HepG2 (cell line): ENCODE data around the gene GNAS-AS1. TPM values are rescaled to one million over a fixed set of nuclear protein-coding genes. Genes with fewer than 3 reads are reported as not detected.

ENCODE experiments used
- ATAC-seq: fragments of 200-7000 bp; cut with Tn5 transposase; 3 replicates; pipeline ENCODE4 v1.9.1; 2020; ENCODE audit warnings: mild to moderate bottlenecking, moderate library complexity
- BruUV-seq: library from RNA; stranded (reverse); fragments of 400-500 nt; replicated peaks from 2 replicates; lab custom pipeline; 2021; lab: Mats Ljungman, UMichigan
- CTCF ChIA-PET: fragments of 300-600 bp; formaldehyde crosslinking; extraction: SDS; loops from one replicate; lab custom pipeline; 2021; ENCODE audit warnings: low total read pairs, inconsistent platforms, low intra/inter-chr PET ratio; lab: Yijun Ruan, JAX
- POLR2A ChIA-PET: fragments of 350-600 bp; sonication (Branson Sonifier 250); formaldehyde crosslinking; loops from one replicate; lab custom pipeline; 2020; ENCODE audit warnings: antibody characterized with exemption, inconsistent platforms; lab: Yijun Ruan, JAX
- DNase-seq: peaks from one replicate; pipeline ENCODE4 v3.0.0-alpha.2; 2015; ENCODE audit warnings: low spot score
- FAIRE-seq: peaks from 3 replicates; lab custom pipeline; 2011; peaks lifted over from hg19 to GRCh38; lab: Jason Lieb, UNC
- H2AFZ ChIP-seq: one replicate; pipeline ENCODE4 v1.6.1; 2011; ENCODE audit warnings: low read length, inconsistent platforms
- H3K27ac ChIP-seq: fragments of 300-600 bp; 3 replicates; pipeline ENCODE4 v1.8.0; 2011; ENCODE audit warnings: mixed run types, mild to moderate bottlenecking, mixed read lengths, low read length, inconsistent platforms; ENCODE audit not compliant: insufficient read depth; ENCODE audit errors: extremely low read length
- H3K27me3 ChIP-seq, 2 experiments: fragments of 200-600 bp in 1 of 2; 2 replicates in 1 of 2; 3 replicates in 1 of 2; pipeline versions ENCODE4 v1.6.0 to v1.8.0; 2011; ENCODE audit warnings: low read length in 2 of 2, mild to moderate bottlenecking in 2 of 2, moderate library complexity in 2 of 2, inconsistent platforms in 1 of 2; ENCODE audit not compliant: insufficient read depth in 2 of 2, control insufficient read depth in 1 of 2
- H3K36me3 ChIP-seq, 2 experiments: fragments of 200-600 bp in 1 of 2; replicated peaks in 1 of 2; 2 replicates in 1 of 2; 3 replicates in 1 of 2; pipeline versions ENCODE4 v1.5.1 to v1.8.0; 2011; ENCODE audit warnings: low read length in 2 of 2, inconsistent platforms in 1 of 2; ENCODE audit not compliant: insufficient read depth in 2 of 2, control insufficient read depth in 1 of 2
- H3K4me1 ChIP-seq: 2 replicates; pipeline ENCODE4 v1.5.1; 2012; ENCODE audit warnings: low read length, inconsistent platforms; ENCODE audit not compliant: insufficient read depth
- H3K4me2 ChIP-seq: 2 replicates; pipeline ENCODE4 v1.6.0; 2011; ENCODE audit warnings: low read depth, low read length, inconsistent platforms
- H3K4me3 ChIP-seq, 3 experiments: fragments of 200-600 bp in 1 of 3; sonication (generic), shearing (Covaris generic) in 1 of 3; replicated peaks in 1 of 3; 2 replicates each; pipeline ENCODE4 v1.5.1; 2011 to 2016; ENCODE audit warnings: low read length in 3 of 3, inconsistent platforms in 2 of 3, low read depth in 2 of 3, mild to moderate bottlenecking in 2 of 3, control low read depth in 1 of 3, mixed read lengths in 1 of 3; ENCODE audit not compliant: insufficient read depth in 1 of 3
- H3K79me2 ChIP-seq: one replicate; pipeline ENCODE4 v1.6.1; 2011; ENCODE audit warnings: low read length, inconsistent platforms; ENCODE audit not compliant: insufficient read depth
- H3K9ac ChIP-seq: 2 replicates; pipeline ENCODE4 v1.6.0; 2011; ENCODE audit warnings: mild to moderate bottlenecking, low read depth, low read length, inconsistent platforms; ENCODE audit not compliant: insufficient read depth
- H3K9me3 ChIP-seq: 2 replicates; pipeline ENCODE4 v1.5.1; 2012; ENCODE audit warnings: mild to moderate bottlenecking, low read length
- H4K20me1 ChIP-seq: 2 replicates; pipeline ENCODE4 v1.6.0; 2011; ENCODE audit warnings: inconsistent platforms, mild to moderate bottlenecking, low read length, moderate library complexity; ENCODE audit not compliant: insufficient read depth
- MLX ChIP-seq: IDR thresholded peaks from 2 replicates; pipeline ENCODE4 v1.6.1; 2016
- PHF8 ChIP-seq: sonication (generic); formaldehyde crosslinking; IDR thresholded peaks from 2 replicates; pipeline ENCODE4 v1.5.0; 2020; ENCODE audit warnings: missing genetic modification reagents
- POLR2A ChIP-seq, 2 experiments: IDR thresholded peaks; 2 replicates each; pipeline ENCODE4 v1.6.1; 2011; ENCODE audit warnings: low read depth in 2 of 2, low read length in 2 of 2, mild to moderate bottlenecking in 1 of 2, moderate library complexity in 1 of 2; ENCODE audit not compliant: insufficient read depth in 1 of 2
- RBFOX2 ChIP-seq: fragments of 200-400 bp; formaldehyde crosslinking; IDR thresholded peaks from 2 replicates; pipeline ENCODE4 v1.6.1; 2017; ENCODE audit warnings: low read depth, mild to moderate bottlenecking, low read length
- WGBS: methylation state at CpG from one replicate; pipeline ENCODE4 v1.1.6; 2017; ENCODE audit warnings: low lambda C conversion rate; 5-methylcytosine and 5-hydroxymethylcytosine counted together
- in situ Hi-C: cut with HindIII; loops from 2 replicates; pipeline ENCODE4 v1.10.0; 2017; ENCODE audit warnings: low pct_unique_long_range_greater_than_20kb; ENCODE audit not compliant: extremely low pct_ligation_motif_present
- intact Hi-C: fragments of 100-400 bp; cut with micrococcal nuclease; formaldehyde crosslinking; loops from one replicate; pipeline ENCODE4 v1.10.0; 2022; ENCODE audit not compliant: unreplicated experiment
- polyA plus RNA-seq, 8 experiments: library from polyadenylated mRNA; depleted of rRNA in 3 of 8; stranded (reverse) in 7 of 8; unstranded in 1 of 8; fragments of >200 nt; fragmentation: Illumina TruSeq in 4 of 8; extraction: Trizol in 4 of 8; gene quantifications; 2 replicates each; pipeline versions ENCODE4 v1.2.1 to v1.2.3, GENCODE V29; 2011 to 2016; ENCODE audit warnings: low read depth in 4 of 8, missing spikeins in 1 of 8, mixed read lengths in 1 of 8; ENCODE audit not compliant: insufficient read depth in 1 of 8
- total RNA-seq, 5 experiments: library from RNA; depleted of rRNA; stranded (reverse); fragments of >200 nt; fragmentation: Illumina TruSeq; extraction: Trizol; gene quantifications; 2 replicates each; pipeline ENCODE4 v1.2.3, GENCODE V29; 2016; ENCODE audit warnings: low read depth in 1 of 5
- TF ChIP-seq, protein P1 (sequence below): sonication (generic); formaldehyde crosslinking; IDR thresholded peaks from 2 replicates; pipeline ENCODE4 v1.4.0; 2020; ENCODE audit warnings: mild to moderate bottlenecking, missing genetic modification reagents, borderline replicate concordance
- TF ChIP-seq, protein P2 (sequence below): sonication (generic); formaldehyde crosslinking; IDR thresholded peaks from 2 replicates; pipeline ENCODE4 v1.5.1; 2020; ENCODE audit warnings: mild to moderate bottlenecking, missing genetic modification reagents, moderate library complexity

The GNAS-AS1 gene
- total and polyA plus RNA-seq, 2 of the 13 experiments (the other 11 are each of a cell fraction or from before 2014, with no cell fraction given), result not detected

DNA sequence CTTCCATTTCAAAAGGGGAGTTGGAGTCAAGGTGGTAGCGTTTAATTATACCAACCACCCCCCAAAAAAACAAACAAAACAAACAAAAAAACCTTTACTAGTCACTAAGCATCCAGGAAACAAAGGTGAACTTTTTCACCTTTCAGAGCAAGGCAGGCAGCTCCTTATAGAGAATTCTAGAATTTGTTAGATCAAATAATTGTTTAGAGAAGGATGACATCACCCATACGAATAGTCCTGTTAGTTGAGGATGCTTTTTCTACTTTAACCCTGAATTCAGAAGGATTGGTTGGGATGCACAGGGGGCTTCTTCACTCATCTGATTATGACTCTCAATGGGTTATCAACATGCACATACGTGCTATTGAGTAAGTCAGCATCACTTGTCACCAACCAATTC lies 46.1 kb upstream of the GNAS-AS1 start (continued):
- TF ChIP-seq, protein P1, sequence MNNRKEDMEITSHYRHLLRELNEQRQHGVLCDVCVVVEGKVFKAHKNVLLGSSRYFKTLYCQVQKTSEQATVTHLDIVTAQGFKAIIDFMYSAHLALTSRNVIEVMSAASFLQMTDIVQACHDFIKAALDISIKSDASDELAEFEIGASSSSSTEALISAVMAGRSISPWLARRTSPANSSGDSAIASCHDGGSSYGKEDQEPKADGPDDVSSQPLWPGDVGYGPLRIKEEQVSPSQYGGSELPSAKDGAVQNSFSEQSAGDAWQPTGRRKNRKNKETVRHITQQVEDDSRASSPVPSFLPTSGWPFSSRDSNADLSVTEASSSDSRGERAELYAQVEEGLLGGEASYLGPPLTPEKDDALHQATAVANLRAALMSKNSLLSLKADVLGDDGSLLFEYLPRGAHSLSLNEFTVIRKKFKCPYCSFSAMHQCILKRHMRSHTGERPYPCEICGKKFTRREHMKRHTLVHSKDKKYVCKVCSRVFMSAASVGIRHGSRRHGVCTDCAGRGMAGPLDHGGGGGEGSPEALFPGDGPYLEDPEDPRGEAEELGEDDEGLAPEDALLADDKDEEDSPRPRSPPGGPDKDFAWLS (CRISPR knock-in tag), result no peak
- no peak for TF ChIP-seq PHF8 (CRISPR knock-in tag)

DNA sequence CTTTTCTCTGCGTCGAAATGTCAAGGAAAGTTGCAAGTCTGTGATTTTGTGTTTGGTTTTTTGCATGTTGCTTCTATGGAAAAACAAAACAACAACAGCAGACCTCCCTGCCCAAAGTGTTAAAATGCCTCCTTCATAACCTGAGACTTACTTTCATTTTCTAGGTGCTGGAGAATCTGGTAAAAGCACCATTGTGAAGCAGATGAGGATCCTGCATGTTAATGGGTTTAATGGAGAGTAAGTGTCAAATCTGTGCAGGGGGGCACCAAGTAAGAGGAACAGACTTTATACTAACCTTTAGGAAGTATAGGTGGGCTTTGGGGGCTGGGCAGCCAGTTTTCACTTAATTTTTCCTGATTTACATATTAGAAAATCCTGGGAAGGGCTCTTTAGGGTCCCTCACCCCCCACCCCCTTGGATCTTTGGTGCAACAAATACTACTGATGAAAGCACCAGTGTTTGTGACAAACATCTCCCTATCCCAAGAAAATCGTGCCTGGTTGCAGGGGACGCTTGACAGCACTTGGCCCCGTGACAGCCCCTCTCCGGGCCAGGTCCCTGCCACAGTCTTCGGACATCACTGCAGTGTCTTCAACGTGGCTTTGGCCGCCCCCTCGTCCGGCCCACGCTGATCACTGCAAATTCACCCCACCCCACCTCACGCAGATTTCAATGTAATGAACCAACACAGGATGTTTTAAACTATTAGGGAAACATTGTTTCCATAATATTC lies 44.9 kb upstream of the GNAS-AS1 start:
- no TSS peak for BruUV-seq
- no peak for ATAC-seq
- FAIRE-seq, result no peak
- ChIA-PET POLR2A (no interaction called here), CTCF (no interaction called here)
- 97% methylated on average over 13 of the region's 13 CpGs for WGBS
- H3K27ac ChIP-seq, result no peak overlapping the region
- H3K4me3 ChIP-seq, result no peak overlapping the region
- H3K27me3 ChIP-seq, result no peaks in the 10 kb centered on the region; a peak in 1 of 5 replicates
- no peak overlapping the region for H2AFZ ChIP-seq
- peak overlapping the region; percentile 81 for H3K4me2 ChIP-seq
- peaks cover 75% of the 10 kb centered on the region for H4K20me1 ChIP-seq
- intact Hi-C loops, result loop anchor here (10.0 kb wide), 1 partner anchor 241 kb away; the partner anchor contains the start of gene STX16
- peaks cover 85% of the 10 kb centered on the region for H3K79me2 ChIP-seq
- H3K36me3 ChIP-seq, result peaks cover 22 to 54% of the 10 kb centered on the region in 2 experiments
- H3K4me1 ChIP-seq, result peaks cover 35% of the 10 kb centered on the region
- in situ Hi-C loops, result no loop called here
- TF ChIP-seq, protein P2, sequence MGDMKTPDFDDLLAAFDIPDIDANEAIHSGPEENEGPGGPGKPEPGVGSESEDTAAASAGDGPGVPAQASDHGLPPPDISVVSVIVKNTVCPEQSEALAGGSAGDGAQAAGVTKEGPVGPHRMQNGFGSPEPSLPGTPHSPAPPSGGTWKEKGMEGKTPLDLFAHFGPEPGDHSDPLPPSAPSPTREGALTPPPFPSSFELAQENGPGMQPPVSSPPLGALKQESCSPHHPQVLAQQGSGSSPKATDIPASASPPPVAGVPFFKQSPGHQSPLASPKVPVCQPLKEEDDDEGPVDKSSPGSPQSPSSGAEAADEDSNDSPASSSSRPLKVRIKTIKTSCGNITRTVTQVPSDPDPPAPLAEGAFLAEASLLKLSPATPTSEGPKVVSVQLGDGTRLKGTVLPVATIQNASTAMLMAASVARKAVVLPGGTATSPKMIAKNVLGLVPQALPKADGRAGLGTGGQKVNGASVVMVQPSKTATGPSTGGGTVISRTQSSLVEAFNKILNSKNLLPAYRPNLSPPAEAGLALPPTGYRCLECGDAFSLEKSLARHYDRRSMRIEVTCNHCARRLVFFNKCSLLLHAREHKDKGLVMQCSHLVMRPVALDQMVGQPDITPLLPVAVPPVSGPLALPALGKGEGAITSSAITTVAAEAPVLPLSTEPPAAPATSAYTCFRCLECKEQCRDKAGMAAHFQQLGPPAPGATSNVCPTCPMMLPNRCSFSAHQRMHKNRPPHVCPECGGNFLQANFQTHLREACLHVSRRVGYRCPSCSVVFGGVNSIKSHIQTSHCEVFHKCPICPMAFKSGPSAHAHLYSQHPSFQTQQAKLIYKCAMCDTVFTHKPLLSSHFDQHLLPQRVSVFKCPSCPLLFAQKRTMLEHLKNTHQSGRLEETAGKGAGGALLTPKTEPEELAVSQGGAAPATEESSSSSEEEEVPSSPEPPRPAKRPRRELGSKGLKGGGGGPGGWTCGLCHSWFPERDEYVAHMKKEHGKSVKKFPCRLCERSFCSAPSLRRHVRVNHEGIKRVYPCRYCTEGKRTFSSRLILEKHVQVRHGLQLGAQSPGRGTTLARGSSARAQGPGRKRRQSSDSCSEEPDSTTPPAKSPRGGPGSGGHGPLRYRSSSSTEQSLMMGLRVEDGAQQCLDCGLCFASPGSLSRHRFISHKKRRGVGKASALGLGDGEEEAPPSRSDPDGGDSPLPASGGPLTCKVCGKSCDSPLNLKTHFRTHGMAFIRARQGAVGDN (CRISPR knock-in tag), result peak; percentile 23; the same call in 1 of the 2 replicates
- TF ChIP-seq RBFOX2 (peak; percentile 4; the same call in 1 of the 2 replicates), MLX (CRISPR knock-in tag) (no peak), POLR2A (IDR thresholded peaks at IDR 0.05; ENCODE audit: insufficient read depth in 1 of 2, low read depth in 2 of 2, low read length in 2 of 2) (0 out of 4 replicates have a peak, but pooled peaks have one; percentile 5 to 7)
- no peak for DNase-seq
- H3K9me3 ChIP-seq, result no peaks in the 10 kb centered on the region
- H3K9ac ChIP-seq, result no peak overlapping the region
